Right lobe of liver (tissue), 6 donors: Measurements from ENCODE around the gene REEP5. TPM values are rescaled to one million over a fixed set of nuclear protein-coding genes. Genes with fewer than 3 reads are reported as not detected.

Experiments used
- ATAC-seq, 4 donors: fragments of 200-7000 bp; cut with Tn5 transposase; one replicate each; pipeline ENCODE4 v1.9.1; 2020; ENCODE audit warnings: mild to moderate bottlenecking in 4 of 4, moderate library complexity in 4 of 4
- DNase-seq, 3 donors: peaks; one replicate each; pipeline ENCODE4 v3.0.0-alpha.2; 2020
- H3K27ac ChIP-seq, 3 donors: fragments of 200-600 bp; one replicate each; pipeline ENCODE4 v1.8.0; 2022
- H3K27me3 ChIP-seq, 2 donors: fragments of 200-600 bp; one replicate each; pipeline ENCODE4 v1.8.0; 2022
- H3K36me3 ChIP-seq, 4 donors: fragments of 200-600 bp; sonication (generic) in 1 of 4; one replicate each; pipeline versions ENCODE4 v1.5.1 to v1.8.0; 2017 to 2022; ENCODE audit warnings: control low read depth in 1 of 4
- H3K4me1 ChIP-seq, 4 donors: fragments of 200-600 bp; sonication (generic) in 1 of 4; one replicate each; pipeline versions ENCODE4 v1.5.1 to v1.8.0; 2017 to 2022; ENCODE audit warnings: control low read depth in 1 of 4
- H3K4me3 ChIP-seq, 3 donors: fragments of 200-600 bp; one replicate each; pipeline ENCODE4 v1.8.0; 2022
- H3K9me3 ChIP-seq, 4 donors: fragments of 200-600 bp; sonication (generic) in 1 of 4; one replicate each; pipeline versions ENCODE4 v1.5.1 to v1.8.0; 2017 to 2022; ENCODE audit warnings: control low read depth in 1 of 4
- POLR2A ChIP-seq: fragments of 450-650 bp; IDR thresholded peaks from one replicate; pipeline ENCODE4 v1.6.1; 2017; ENCODE audit warnings: antibody characterized with exemption, mild to moderate bottlenecking
- WGBS: methylation state at CpG from one replicate; pipeline ENCODE4 v1.1.6; 2018; ENCODE audit warnings: low coverage, low lambda C conversion rate; ENCODE audit not compliant: insufficient coverage; ENCODE audit errors: missing lambda C conversion rate; 5-methylcytosine and 5-hydroxymethylcytosine counted together
- intact Hi-C, 2 donors: fragments of 100-400 bp; cut with DNase I; formaldehyde crosslinking; loops; one replicate each; pipeline versions ENCODE4 v1.11.2 to v1.14.1; 2022
- total RNA-seq, 6 experiments: library from RNA; depleted of rRNA in 2 of 6; stranded (reverse); fragments of >200 nt in 2 of 6; fragmentation: NEBNext Ultra II Directional in 3 of 6; extraction: Animal tissue kit (Norgen Biotek cat#: 25700) in 3 of 6; gene quantifications; one replicate each; pipeline versions ENCODE4 v1.1.0 to v1.2.4, GENCODE V29; 2016 to 2023
- TF ChIP-seq, protein P1 (sequence below), 4 donors: fragments of 200-600 bp in 3 of 4; fragments of 450-650 bp in 1 of 4; IDR thresholded peaks; one replicate each; pipeline versions ENCODE4 v1.5.1 to v1.8.0; 2016 to 2022; ENCODE audit warnings: antibody characterized with exemption in 4 of 4, mild to moderate bottlenecking in 2 of 4
- donor health status: DM: no; HTN: yes; CAD: no.
- donor health status: DM: no; HTN: no; CAD: no.
- donor health status: DM: no; HTN: no; CAD: no.
- donor health status: DM: no; HTN: yes; CAD: no.
- donor health status: DM: no; HTN: yes; CAD: no.

The REEP5 gene
- total RNA-seq, 6 experiments from 2014 or later = 52.2 to 75.6 (median 64.0) TPM

DNA sequence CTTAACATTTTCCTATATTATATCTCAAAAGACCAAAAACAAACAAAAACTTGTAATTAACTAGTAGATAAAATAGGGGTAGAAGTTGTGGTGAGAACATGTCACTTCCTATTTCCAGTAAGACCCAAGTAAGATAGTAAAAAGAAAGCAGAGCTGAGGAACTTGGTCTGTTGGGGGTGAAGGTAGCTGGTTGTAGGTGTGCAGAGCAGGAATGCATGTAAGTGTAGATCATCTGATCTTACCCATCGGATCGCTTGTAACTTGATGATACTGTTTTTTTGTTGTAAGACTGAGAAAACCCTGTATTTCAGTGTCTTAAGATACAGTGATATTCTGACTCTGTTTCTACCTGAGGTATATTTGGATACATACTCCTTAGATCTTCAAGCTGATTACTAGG lies 55.3 kb downstream of the REEP5 start:
- WGBS = 80% methylated on average over 2 of the region's 2 CpGs
- Histone ChIP-seq H3K4me1 (peaks cover 0 to 18% (median 0%) of the 10 kb centered on the region in 4 donors), H3K36me3 (peaks cover 2 to 64% (median 14%) of the 10 kb centered on the region in 4 donors), H3K27ac (no peak overlapping the region), H3K27me3 (no peaks in the 10 kb centered on the region), H3K9me3 (no peaks in the 10 kb centered on the region), H3K4me3 (no peak overlapping the region)
- no peak for TF ChIP-seq POLR2A
- TF ChIP-seq, protein P1, sequence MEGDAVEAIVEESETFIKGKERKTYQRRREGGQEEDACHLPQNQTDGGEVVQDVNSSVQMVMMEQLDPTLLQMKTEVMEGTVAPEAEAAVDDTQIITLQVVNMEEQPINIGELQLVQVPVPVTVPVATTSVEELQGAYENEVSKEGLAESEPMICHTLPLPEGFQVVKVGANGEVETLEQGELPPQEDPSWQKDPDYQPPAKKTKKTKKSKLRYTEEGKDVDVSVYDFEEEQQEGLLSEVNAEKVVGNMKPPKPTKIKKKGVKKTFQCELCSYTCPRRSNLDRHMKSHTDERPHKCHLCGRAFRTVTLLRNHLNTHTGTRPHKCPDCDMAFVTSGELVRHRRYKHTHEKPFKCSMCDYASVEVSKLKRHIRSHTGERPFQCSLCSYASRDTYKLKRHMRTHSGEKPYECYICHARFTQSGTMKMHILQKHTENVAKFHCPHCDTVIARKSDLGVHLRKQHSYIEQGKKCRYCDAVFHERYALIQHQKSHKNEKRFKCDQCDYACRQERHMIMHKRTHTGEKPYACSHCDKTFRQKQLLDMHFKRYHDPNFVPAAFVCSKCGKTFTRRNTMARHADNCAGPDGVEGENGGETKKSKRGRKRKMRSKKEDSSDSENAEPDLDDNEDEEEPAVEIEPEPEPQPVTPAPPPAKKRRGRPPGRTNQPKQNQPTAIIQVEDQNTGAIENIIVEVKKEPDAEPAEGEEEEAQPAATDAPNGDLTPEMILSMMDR (IDR thresholded peaks at IDR 0.05) = no peak
- no peak for DNase-seq
- intact Hi-C loops = no loop called here
- no peak for ATAC-seq

DNA sequence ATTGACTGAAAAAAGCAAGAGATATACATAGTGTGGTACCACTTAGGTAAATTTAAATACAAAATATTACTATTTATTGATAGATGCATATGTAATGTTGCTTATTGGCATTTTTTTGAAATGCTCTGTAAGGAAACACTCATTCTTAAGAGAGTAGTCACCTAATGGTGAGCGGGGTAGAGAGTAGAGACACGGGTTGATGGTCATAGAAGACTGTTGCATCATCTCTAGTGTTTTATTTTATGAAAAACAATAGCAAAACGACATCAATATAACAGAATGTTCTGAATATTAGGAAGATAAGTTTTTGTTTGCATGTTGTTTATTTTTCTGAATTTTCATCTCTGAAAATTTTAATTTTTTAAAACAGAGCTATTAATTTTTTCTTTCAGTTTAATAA lies 56.9 kb downstream of the REEP5 start:
- H3K36me3 ChIP-seq = peaks cover 2 to 57% (median 14%) of the 10 kb centered on the region in 4 donors
- intact Hi-C loops = no loop called here
- no peak overlapping the region for H3K4me3 ChIP-seq
- no peak for ATAC-seq
- H3K9me3 ChIP-seq = no peaks in the 10 kb centered on the region
- no peaks in the 10 kb centered on the region for H3K27me3 ChIP-seq
- H3K27ac ChIP-seq = no peak overlapping the region
- DNase-seq = no peak
- TF ChIP-seq, protein P1 (IDR thresholded peaks at IDR 0.05) = no peak
- TF ChIP-seq POLR2A = no peak
- H3K4me1 ChIP-seq = peaks cover 0 to 24% (median 0%) of the 10 kb centered on the region in 4 donors
- 94% methylated on average over 3 of the region's 3 CpGs for WGBS

GRCh38 chr5:112863549-112863948 lies 58.5 kb downstream of the REEP5 start:
- no peaks in the 10 kb centered on the region for H3K9me3 ChIP-seq
- no peak overlapping the region for H3K27ac ChIP-seq
- H3K4me1 ChIP-seq = peaks cover 0 to 24% (median 0%) of the 10 kb centered on the region in 4 donors
- TF ChIP-seq, protein P1 (IDR thresholded peaks at IDR 0.05) = no peak
- no peak for TF ChIP-seq POLR2A
- no peaks in the 10 kb centered on the region for H3K27me3 ChIP-seq
- peak; percentile 29 to 61 (median 40) for ATAC-seq
- H3K4me3 ChIP-seq = no peak overlapping the region
- peak in 2 of 3 donors; percentile 43 to 67 for DNase-seq
- 48% methylated on average over 4 of the region's 4 CpGs for WGBS
- peaks cover 0 to 43% (median 14%) of the 10 kb centered on the region in 4 donors for H3K36me3 ChIP-seq
- intact Hi-C loops = no loop called here

DNA sequence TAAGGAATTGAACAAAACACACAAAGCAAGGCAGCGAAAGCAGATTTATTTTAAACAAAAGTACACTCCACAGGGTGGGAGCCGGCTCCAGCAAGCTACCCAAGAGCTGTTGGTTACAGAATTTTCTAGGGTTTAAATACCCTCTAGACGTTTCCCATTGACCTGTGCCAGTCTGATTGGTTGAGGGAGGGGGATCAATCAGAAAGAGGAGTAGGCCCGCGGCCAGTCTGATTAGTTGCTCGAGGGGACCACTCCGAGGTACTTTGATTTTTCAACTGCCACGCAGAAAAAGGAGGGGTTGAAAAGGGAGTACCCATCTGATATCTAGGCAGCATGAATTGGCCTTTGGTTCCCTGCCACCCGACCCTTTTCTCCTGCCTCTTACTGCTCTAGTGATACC lies 59.9 kb downstream of the REEP5 start:
- no peaks in the 10 kb centered on the region for H3K9me3 ChIP-seq
- DNase-seq (no peak), ATAC-seq (no peak)
- 42% methylated on average over 6 of the region's 9 CpGs for WGBS
- H3K36me3 ChIP-seq = peaks cover 0 to 31% (median 7%) of the 10 kb centered on the region in 4 donors
- peak overlapping the region; percentile 86 to 97 (median 94) for H3K4me3 ChIP-seq
- no peak overlapping the region for H3K27ac ChIP-seq
- TF ChIP-seq, protein P1 (IDR thresholded peaks at IDR 0.05) = no peak
- no peak for TF ChIP-seq POLR2A
- no peaks in the 10 kb centered on the region for H3K27me3 ChIP-seq
- peaks cover 0 to 24% (median 0%) of the 10 kb centered on the region in 4 donors for H3K4me1 ChIP-seq
- intact Hi-C loops = no loop called here

- Histone ChIP-seq H3K9me3 (no peaks in the 10 kb centered on the region), H3K4me3 (peak overlapping the region; percentile 86 to 97 (median 94)), H3K4me1 (peaks cover 0 to 24% (median 0%) of the 10 kb centered on the region in 4 donors), H3K36me3 (peaks cover 0 to 27% (median 7%) of the 10 kb centered on the region in 4 donors), H3K27ac (peak overlapping the region; percentile 23 to 52 (median 31)), H3K27me3 (no peaks in the 10 kb centered on the region)
- intact Hi-C loops = no loop called here
- WGBS = 0% methylated on average over 8 of the region's 8 CpGs
- ATAC-seq (no peak), DNase-seq (no peak)
- no peak for TF ChIP-seq POLR2A
- TF ChIP-seq, protein P1 (IDR thresholded peaks at IDR 0.05) = no peak
Observed at GRCh38 chr5:112861638-112861985, 60.4 kb downstream of the REEP5 start.
